Nephron (organoid): ENCODE data around the gene HIP1.
"Not testable (repeated sequence)": the region's sequence is repeated elsewhere in the genome, so short reads cannot be mapped to it uniquely, and the experiment has no call there.

Experiments
- H3K27ac Mint-ChIP-seq, 3 experiments: 2 replicates each; pipeline ENCODE4 v1.8.0; 2020; ENCODE audit warnings: mixed read lengths in 3 of 3, mild to moderate bottlenecking in 2 of 3, moderate library complexity in 1 of 3
- H3K27me3 Mint-ChIP-seq: 2 replicates; pipeline ENCODE4 v1.8.0; 2021; ENCODE audit warnings: low read depth, mild to moderate bottlenecking, moderate library complexity, mixed read lengths
- H3K36me3 Mint-ChIP-seq: 2 replicates; pipeline ENCODE4 v1.8.0; 2020; ENCODE audit warnings: low read depth, mixed read lengths
- H3K4me1 Mint-ChIP-seq: 2 replicates; pipeline ENCODE4 v1.8.0; 2020; ENCODE audit warnings: mixed read lengths
- H3K4me3 Mint-ChIP-seq, 3 experiments: 2 replicates each; pipeline ENCODE4 v1.8.0; 2020; ENCODE audit warnings: mild to moderate bottlenecking in 3 of 3, mixed read lengths in 3 of 3, moderate library complexity in 2 of 3
- H3K9me3 Mint-ChIP-seq: 2 replicates; pipeline ENCODE4 v1.8.0; 2020; ENCODE audit warnings: mixed read lengths
- CTCF ChIP-seq, 3 experiments: fragments of 200-600 bp; sonication (generic); IDR thresholded peaks; one replicate each; pipeline ENCODE4 v1.5.0; 2021; ENCODE audit warnings: antibody characterized with exemption in 3 of 3; ENCODE audit not compliant: unreplicated experiment in 3 of 3

The HIP1 gene

GRCh38 chr7:75688200-75689136 lies 50.3 kb downstream of the HIP1 start:
- H3K9me3 Mint-ChIP-seq: no peaks in the 10 kb centered on the region
- peak overlapping the region; percentile 44 to 78 (median 48) for H3K27ac Mint-ChIP-seq
- no peak for TF ChIP-seq CTCF (IDR thresholded peaks at IDR 0.05; ENCODE audit: unreplicated experiment in 3 of 3)
- peaks cover 7% of the 10 kb centered on the region for H3K27me3 Mint-ChIP-seq
- H3K4me3 Mint-ChIP-seq: peak overlapping the region in 1 of 3 experiments; percentile 37
- H3K36me3 Mint-ChIP-seq: no peaks in the 10 kb centered on the region
- H3K4me1 Mint-ChIP-seq: peaks cover 25% of the 10 kb centered on the region

- peaks cover 7% of the 10 kb centered on the region for H3K27me3 Mint-ChIP-seq
- TF ChIP-seq CTCF (IDR thresholded peaks at IDR 0.05; ENCODE audit: unreplicated experiment in 3 of 3): no peak
- H3K36me3 Mint-ChIP-seq: no peaks in the 10 kb centered on the region
- H3K4me3 Mint-ChIP-seq: peak overlapping the region in 1 of 3 experiments; percentile 37
- H3K27ac Mint-ChIP-seq: peak overlapping the region; percentile 44 to 78 (median 48)
- no peaks in the 10 kb centered on the region for H3K9me3 Mint-ChIP-seq
- peaks cover 25% of the 10 kb centered on the region for H3K4me1 Mint-ChIP-seq
Measured at GRCh38 chr7:75687246-75688088, 51.3 kb downstream of the HIP1 start.

- Mint-ChIP-seq H3K4me1 (peaks cover 25% of the 10 kb centered on the region), H3K27ac (no peak overlapping the region), H3K4me3 (peak overlapping the region in 1 of 3 experiments; percentile 45), H3K36me3 (no peaks in the 10 kb centered on the region), H3K27me3 (peaks cover 7% of the 10 kb centered on the region), H3K9me3 (no peaks in the 10 kb centered on the region)
- TF ChIP-seq CTCF (IDR thresholded peaks at IDR 0.05; ENCODE audit: unreplicated experiment in 3 of 3): no peak
Measured at GRCh38 chr7:75686551-75686950, 52.2 kb downstream of the HIP1 start.

- not testable (repeated sequence) for H3K4me1 Mint-ChIP-seq, H3K36me3 Mint-ChIP-seq, H3K4me3 Mint-ChIP-seq, H3K27ac Mint-ChIP-seq, H3K9me3 Mint-ChIP-seq, H3K27me3 Mint-ChIP-seq
Measured at GRCh38 chr7:75682052-75682451, 56.7 kb downstream of the HIP1 start.

GRCh38 chr7:75679060-75679459 lies 59.7 kb downstream of the HIP1 start:
- no peaks in the 10 kb centered on the region for H3K27me3 Mint-ChIP-seq
- peaks cover 16% of the 10 kb centered on the region for H3K36me3 Mint-ChIP-seq
- H3K9me3 Mint-ChIP-seq: peaks cover 14% of the 10 kb centered on the region
- H3K4me3 Mint-ChIP-seq: no peak overlapping the region
- TF ChIP-seq CTCF (IDR thresholded peaks at IDR 0.05; ENCODE audit: unreplicated experiment in 3 of 3): no peak
- no peak overlapping the region for H3K27ac Mint-ChIP-seq
- no peaks in the 10 kb centered on the region for H3K4me1 Mint-ChIP-seq

GRCh38 chr7:75669579-75669978 lies 69.2 kb downstream of the HIP1 start:
- no peaks in the 10 kb centered on the region for H3K9me3 Mint-ChIP-seq
- H3K4me1 Mint-ChIP-seq: peaks cover 4% of the 10 kb centered on the region
- TF ChIP-seq CTCF (IDR thresholded peaks at IDR 0.05; ENCODE audit: unreplicated experiment in 3 of 3): no peak
- no peaks in the 10 kb centered on the region for H3K27me3 Mint-ChIP-seq
- peaks cover under 1% of the 10 kb centered on the region for H3K36me3 Mint-ChIP-seq
- no peak overlapping the region for H3K27ac Mint-ChIP-seq
- no peak overlapping the region for H3K4me3 Mint-ChIP-seq
